ENCODE measurements around the gene MROH8. TPM values are rescaled to one million over a fixed set of nuclear protein-coding genes. Genes with fewer than 3 reads are reported as not detected.

MROH8 gene
- total RNA-seq, 1 experiment from 2014 or later = 0.50 TPM

GRCh38 chr20:37162646-37163045, 16.7 kb downstream of the MROH8 start (continued):
- TF ChIP-seq PREB (CRISPR knock-in tag; IDR thresholded peaks at IDR 0.05; ENCODE audit: borderline replicate concordance) = no peak
- TF ChIP-seq NR3C1 (CRISPR knock-in tag; conservative IDR thresholded peaks at IDR 0.05; ENCODE audit: low read depth) = no peak
- no peak for TF ChIP-seq IRF2 (CRISPR knock-in tag; IDR thresholded peaks at IDR 0.05; ENCODE audit: borderline replicate concordance, low read depth)
- TF ChIP-seq USF1 (CRISPR knock-in tag; IDR thresholded peaks at IDR 0.05) = no peak
- no peak for TF ChIP-seq ARID4B (CRISPR knock-in tag; IDR thresholded peaks at IDR 0.05; ENCODE audit: borderline replicate concordance)
- no peak for TF ChIP-seq ZNF281 (CRISPR knock-in tag; IDR thresholded peaks at IDR 0.05)
- no peak for TF ChIP-seq ZNF263 (CRISPR knock-in tag; IDR thresholded peaks at IDR 0.05; ENCODE audit: low read depth)
- TF ChIP-seq ZBTB21 (CRISPR knock-in tag; IDR thresholded peaks at IDR 0.05; ENCODE audit: borderline replicate concordance) = no peak
- TF ChIP-seq ATF6 (CRISPR knock-in tag; IDR thresholded peaks at IDR 0.05) = no peak
- no peak for TF ChIP-seq ZNF317 (CRISPR knock-in tag; IDR thresholded peaks at IDR 0.05; ENCODE audit: borderline replicate concordance, low read depth)

GRCh38 chr20:37161830-37162549, 17.4 kb downstream of the MROH8 start:
- POLR2A ChIA-PET = no interaction called here
- Mint-ChIP-seq H3K9me3 (no peaks in the 10 kb centered on the region), H3K4me1 (no peaks in the 10 kb centered on the region), H3K27ac (no peak overlapping the region), H3K36me3 (no peaks in the 10 kb centered on the region), H3K27me3 (ENCODE audit: low read depth) (no peaks in the 10 kb centered on the region), H3K4me3 (no peak overlapping the region)
- DNase-seq (ENCODE audit: low spot score) (no peak), ATAC-seq (no peak)
- CTCF ChIA-PET = no interaction called here
- TF ChIP-seq MYBL2 (CRISPR knock-in tag; IDR thresholded peaks at IDR 0.05) (no peak), NR2C2 (CRISPR knock-in tag; IDR thresholded peaks at IDR 0.05) (no peak), ZSCAN18 (CRISPR knock-in tag; IDR thresholded peaks at IDR 0.05) (no peak), NFATC4 (CRISPR knock-in tag; IDR thresholded peaks at IDR 0.05) (no peak), E2F4 (CRISPR knock-in tag; IDR thresholded peaks at IDR 0.05; ENCODE audit: borderline replicate concordance, low read depth) (no peak), ARID4B (CRISPR knock-in tag; IDR thresholded peaks at IDR 0.05; ENCODE audit: borderline replicate concordance) (no peak), NFYB (CRISPR knock-in tag; conservative IDR thresholded peaks at IDR 0.05; ENCODE audit: low read depth) (no peak)
